D721Med (cell line): ENCODE results near the gene ERVFRD-1.

Experiments
- DNase-seq: peaks from one replicate; pipeline ENCODE4 v3.0.0; 2011; ENCODE audit warnings: low spot score; ENCODE audit not compliant: insufficient read length
- FAIRE-seq: peaks from 2 replicates; lab custom pipeline; 2011; peaks lifted over from hg19 to GRCh38; lab: Jason Lieb, UNC
- TF ChIP-seq, protein P1 (sequence below): IDR thresholded peaks from 2 replicates; pipeline ENCODE4 v1.5.1; 2012; ENCODE audit warnings: mild to moderate bottlenecking, control low read depth; ENCODE audit not compliant: insufficient read depth; ENCODE audit errors: missing control alignments

The ERVFRD-1 gene, protein sequence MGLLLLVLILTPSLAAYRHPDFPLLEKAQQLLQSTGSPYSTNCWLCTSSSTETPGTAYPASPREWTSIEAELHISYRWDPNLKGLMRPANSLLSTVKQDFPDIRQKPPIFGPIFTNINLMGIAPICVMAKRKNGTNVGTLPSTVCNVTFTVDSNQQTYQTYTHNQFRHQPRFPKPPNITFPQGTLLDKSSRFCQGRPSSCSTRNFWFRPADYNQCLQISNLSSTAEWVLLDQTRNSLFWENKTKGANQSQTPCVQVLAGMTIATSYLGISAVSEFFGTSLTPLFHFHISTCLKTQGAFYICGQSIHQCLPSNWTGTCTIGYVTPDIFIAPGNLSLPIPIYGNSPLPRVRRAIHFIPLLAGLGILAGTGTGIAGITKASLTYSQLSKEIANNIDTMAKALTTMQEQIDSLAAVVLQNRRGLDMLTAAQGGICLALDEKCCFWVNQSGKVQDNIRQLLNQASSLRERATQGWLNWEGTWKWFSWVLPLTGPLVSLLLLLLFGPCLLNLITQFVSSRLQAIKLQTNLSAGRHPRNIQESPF

DNA sequence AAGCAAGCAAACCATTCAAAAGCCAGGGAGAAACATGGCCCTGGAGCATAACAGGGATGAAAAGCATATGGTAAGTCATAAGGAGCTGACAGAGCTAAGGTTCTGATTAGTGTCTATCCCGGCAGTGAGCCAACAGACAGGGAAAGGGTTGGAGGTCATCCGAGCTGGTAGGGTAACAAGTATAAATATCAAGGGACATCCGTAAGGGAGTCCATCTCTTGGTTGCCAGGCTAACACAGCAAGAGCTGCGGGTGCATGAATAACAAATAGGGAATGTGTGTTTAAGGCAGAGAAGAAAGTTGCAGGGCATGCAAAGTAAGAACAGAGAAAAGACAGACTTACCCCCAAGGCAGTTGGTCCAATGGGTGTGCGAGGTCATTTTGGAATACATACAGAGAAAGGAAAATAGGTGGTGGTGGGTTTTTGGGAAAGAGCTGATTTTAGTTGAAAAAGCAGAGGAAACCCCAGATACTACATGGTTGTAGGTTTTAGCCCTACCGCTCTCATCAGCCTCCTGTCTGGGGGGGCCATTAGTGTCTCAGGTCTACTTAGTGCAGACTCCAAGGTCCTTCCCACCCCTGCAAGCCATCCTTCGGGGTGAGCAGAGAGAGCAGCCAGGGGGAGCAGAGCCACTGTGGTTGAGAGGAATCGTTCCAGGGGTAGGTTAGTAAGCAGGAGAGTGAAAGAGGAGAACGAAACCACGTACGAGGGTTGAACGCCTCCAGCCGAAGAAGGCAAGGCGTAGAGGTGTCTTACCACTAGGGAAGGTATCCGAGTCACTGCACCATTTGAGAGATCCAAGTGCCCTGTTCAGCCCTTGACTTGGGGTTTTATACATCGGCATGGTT is at the start of gene ERVFRD-1:
TSS of gene ERVFRD-1 (minus strand) at position 805 of the 848 bp plus-strand sequence. CDS start 6,415 bp downstream, outside the sequence.
- DNase-seq (no peak), FAIRE-seq (no peak)
- TF ChIP-seq, protein P1, sequence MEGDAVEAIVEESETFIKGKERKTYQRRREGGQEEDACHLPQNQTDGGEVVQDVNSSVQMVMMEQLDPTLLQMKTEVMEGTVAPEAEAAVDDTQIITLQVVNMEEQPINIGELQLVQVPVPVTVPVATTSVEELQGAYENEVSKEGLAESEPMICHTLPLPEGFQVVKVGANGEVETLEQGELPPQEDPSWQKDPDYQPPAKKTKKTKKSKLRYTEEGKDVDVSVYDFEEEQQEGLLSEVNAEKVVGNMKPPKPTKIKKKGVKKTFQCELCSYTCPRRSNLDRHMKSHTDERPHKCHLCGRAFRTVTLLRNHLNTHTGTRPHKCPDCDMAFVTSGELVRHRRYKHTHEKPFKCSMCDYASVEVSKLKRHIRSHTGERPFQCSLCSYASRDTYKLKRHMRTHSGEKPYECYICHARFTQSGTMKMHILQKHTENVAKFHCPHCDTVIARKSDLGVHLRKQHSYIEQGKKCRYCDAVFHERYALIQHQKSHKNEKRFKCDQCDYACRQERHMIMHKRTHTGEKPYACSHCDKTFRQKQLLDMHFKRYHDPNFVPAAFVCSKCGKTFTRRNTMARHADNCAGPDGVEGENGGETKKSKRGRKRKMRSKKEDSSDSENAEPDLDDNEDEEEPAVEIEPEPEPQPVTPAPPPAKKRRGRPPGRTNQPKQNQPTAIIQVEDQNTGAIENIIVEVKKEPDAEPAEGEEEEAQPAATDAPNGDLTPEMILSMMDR = no peak

GRCh38 chr6:11160199-11160598 is 48.7 kb upstream of the ERVFRD-1 start:
- TF ChIP-seq, protein P1 = no peak
- FAIRE-seq = peak; percentile 72
- DNase-seq = no peak

GRCh38 chr6:11155589-11155988 is 44.1 kb upstream of the ERVFRD-1 start:
- DNase-seq (no peak), FAIRE-seq (no peak)
- TF ChIP-seq, protein P1 = no peak

DNA sequence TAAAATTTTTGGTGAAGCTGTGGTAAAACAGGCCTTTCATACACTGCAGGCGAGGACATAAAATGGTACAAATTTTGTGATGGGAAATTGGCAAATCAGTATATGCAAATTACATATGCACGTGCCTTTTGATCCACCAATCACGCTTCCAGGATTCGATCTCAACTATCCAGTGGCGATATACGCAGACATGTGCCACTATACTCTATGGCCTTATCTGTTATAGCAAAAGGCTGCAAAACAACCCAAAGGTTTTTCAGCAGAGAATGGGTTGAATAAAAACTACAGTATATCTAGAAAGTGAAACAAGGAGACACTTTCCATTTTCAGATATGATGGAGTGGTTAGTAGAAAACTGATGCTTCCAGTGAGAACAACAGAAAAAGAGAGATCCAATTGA is 41.9 kb upstream of the ERVFRD-1 start:
- DNase-seq (no peak), FAIRE-seq (no peak)
- TF ChIP-seq, protein P1 = no peak

DNA sequence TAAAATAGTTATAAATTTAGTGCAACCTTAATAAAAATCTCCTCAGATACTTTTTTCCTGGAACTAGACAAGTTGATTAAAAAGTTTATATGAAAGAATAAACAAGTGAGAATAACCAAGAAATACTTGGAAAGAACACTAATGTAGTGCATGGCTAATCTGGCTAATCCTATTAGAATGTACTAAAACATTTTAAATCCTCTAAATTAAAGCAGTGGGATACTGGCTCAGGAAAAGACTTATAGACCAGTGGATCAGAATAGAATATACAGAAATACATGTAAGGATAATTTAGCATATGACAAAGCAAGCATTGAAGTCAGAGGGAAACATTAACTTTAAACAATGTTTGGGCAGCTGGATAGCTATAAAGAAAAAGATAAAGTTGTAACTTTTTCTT is 41.1 kb upstream of the ERVFRD-1 start:
- peak; percentile 48 for DNase-seq
- TF ChIP-seq, protein P1 = no peak
- peak; percentile 91 for FAIRE-seq

DNA sequence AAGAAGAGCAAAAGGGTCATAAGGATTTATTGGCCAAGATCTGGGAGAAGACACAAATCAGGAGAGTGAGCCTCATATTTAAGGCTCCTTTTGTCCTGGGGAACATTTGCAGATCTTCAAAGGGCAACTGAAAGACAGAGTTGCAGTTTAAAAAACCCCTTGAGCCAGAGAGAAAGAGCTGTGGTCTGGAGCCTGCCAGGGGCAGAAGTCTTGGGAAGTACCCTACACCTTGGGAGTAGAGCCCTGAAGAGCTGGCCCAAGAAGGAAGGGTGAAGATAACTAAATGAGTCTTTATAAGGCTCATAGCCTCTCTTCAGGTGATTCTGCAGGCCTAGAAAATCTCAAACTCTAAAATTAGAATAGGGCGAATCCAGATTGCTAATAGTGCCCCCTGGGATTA is 40.0 kb upstream of the ERVFRD-1 start:
- FAIRE-seq (no peak), DNase-seq (no peak)
- TF ChIP-seq, protein P1 = no peak
